HUES48 (cell line): ENCODE data around the gene SVEP1.

ENCODE experiments used
- H3K27ac ChIP-seq: one replicate; pipeline ENCODE4 v1.7.0; 2013; ENCODE audit warnings: low read depth, low read length, inconsistent platforms
- H3K27me3 ChIP-seq: 2 replicates; pipeline ENCODE4 v1.6.1; 2013; ENCODE audit warnings: mild to moderate bottlenecking, low read length; ENCODE audit not compliant: control insufficient read depth, insufficient read depth
- H3K36me3 ChIP-seq: 2 replicates; pipeline ENCODE4 v1.6.1; 2013; ENCODE audit warnings: low read length; ENCODE audit not compliant: control insufficient read depth, insufficient read depth
- H3K4me1 ChIP-seq: 2 replicates; pipeline ENCODE4 v1.6.1; 2013; ENCODE audit warnings: mild to moderate bottlenecking, low read length; ENCODE audit not compliant: control insufficient read depth, insufficient read depth
- H3K4me3 ChIP-seq: 2 replicates; pipeline ENCODE4 v1.5.1; 2013; ENCODE audit warnings: mild to moderate bottlenecking, low read depth, low read length
- H3K9ac ChIP-seq: 2 replicates; pipeline ENCODE4 v1.6.1; 2013; ENCODE audit warnings: mild to moderate bottlenecking, low read depth, low read length, moderate library complexity
- H3K9me3 ChIP-seq: 2 replicates; pipeline ENCODE4 v1.6.1; 2013; ENCODE audit warnings: low read length; ENCODE audit not compliant: control insufficient read depth, insufficient read depth

The SVEP1 gene

GRCh38 chr9:110320651-110321445 lies 258.7 kb downstream of the SVEP1 start:
- Histone ChIP-seq H3K4me3 (no peak overlapping the region), H3K9ac (no peak overlapping the region), H3K36me3 (no peaks in the 10 kb centered on the region), H3K9me3 (no peaks in the 10 kb centered on the region), H3K4me1 (peaks cover 6% of the 10 kb centered on the region), H3K27me3 (no peaks in the 10 kb centered on the region), H3K27ac (no peak overlapping the region)

- Histone ChIP-seq H3K9me3 (no peaks in the 10 kb centered on the region), H3K4me3 (no peak overlapping the region), H3K27me3 (no peaks in the 10 kb centered on the region), H3K4me1 (peaks cover 6% of the 10 kb centered on the region), H3K27ac (no peak overlapping the region), H3K36me3 (no peaks in the 10 kb centered on the region), H3K9ac (no peak overlapping the region)
Observed at GRCh38 chr9:110319781-110320492, 259.6 kb downstream of the SVEP1 start.

GRCh38 chr9:110317911-110318310 lies 261.6 kb downstream of the SVEP1 start:
- H3K9ac ChIP-seq = no peak overlapping the region
- H3K4me3 ChIP-seq = no peak overlapping the region
- no peaks in the 10 kb centered on the region for H3K9me3 ChIP-seq
- no peak overlapping the region for H3K27ac ChIP-seq
- H3K4me1 ChIP-seq = peaks cover 6% of the 10 kb centered on the region
- H3K36me3 ChIP-seq = no peaks in the 10 kb centered on the region
- H3K27me3 ChIP-seq = no peaks in the 10 kb centered on the region

GRCh38 chr9:110316261-110317075 lies 263.1 kb downstream of the SVEP1 start:
- Histone ChIP-seq H3K9me3 (peaks cover 8% of the 10 kb centered on the region; the same call in 1 of the 2 replicates), H3K4me1 (peaks cover 6% of the 10 kb centered on the region), H3K27ac (no peak overlapping the region), H3K27me3 (no peaks in the 10 kb centered on the region), H3K36me3 (no peaks in the 10 kb centered on the region), H3K9ac (no peak overlapping the region), H3K4me3 (no peak overlapping the region)
